ENCODE data around the gene IRF4. TPM values are rescaled to one million over a fixed set of nuclear protein-coding genes. Genes with fewer than 3 reads are reported as not detected.

IRF4 gene
- total RNA-seq: 0.11 TPM in 1 of 3 replicates, not detected in the others

- no peak within 1 kb of the TSS for H3K27ac Mint-ChIP-seq
- no peaks in the 10 kb centered on the region for H3K36me3 Mint-ChIP-seq
- no peak for DNase-seq (ENCODE audit: low spot score in 2 of 2, unreplicated experiment in 2 of 2)
- no peak for TF ChIP-seq CTCF (IDR thresholded peaks at IDR 0.05; ENCODE audit: unreplicated experiment)
- H3K9me3 Mint-ChIP-seq: no peaks in the 10 kb centered on the region
- peaks cover 92% of the 10 kb centered on the region for H3K27me3 Mint-ChIP-seq (ENCODE audit: low read depth)
- peak within 1 kb of the TSS; percentile 50 for H3K4me3 Mint-ChIP-seq
- peaks cover 16% of the 10 kb centered on the region for H3K4me1 Mint-ChIP-seq
These were observed at the start of gene IRF4 for GRCh38 chr6:391559-392440. Gene IRF4 (plus strand): TSS chr6:391752. CDS start chr6:393153, 1,401 bp downstream.

GRCh38 chr6:341914-342831 is 49.4 kb upstream of the IRF4 start:
- no peak for TF ChIP-seq CTCF (IDR thresholded peaks at IDR 0.05; ENCODE audit: unreplicated experiment)

GRCh38 chr6:342832-343179 is 48.7 kb upstream of the IRF4 start:
- DNase-seq (ENCODE audit: low spot score in 2 of 2, unreplicated experiment in 2 of 2): no peak
- no peak overlapping the region for H3K4me3 Mint-ChIP-seq
- peaks cover 13% of the 10 kb centered on the region for H3K36me3 Mint-ChIP-seq
- peaks cover 24% of the 10 kb centered on the region for H3K9me3 Mint-ChIP-seq
- peaks cover 7% of the 10 kb centered on the region for H3K4me1 Mint-ChIP-seq
- H3K27ac Mint-ChIP-seq: no peak overlapping the region
- no peaks in the 10 kb centered on the region for H3K27me3 Mint-ChIP-seq (ENCODE audit: low read depth)
- no peak for TF ChIP-seq CTCF (IDR thresholded peaks at IDR 0.05; ENCODE audit: unreplicated experiment)

More at GRCh38 chr6:341914-342831, 49.4 kb upstream of the IRF4 start:
- peaks cover 7% of the 10 kb centered on the region for H3K4me1 Mint-ChIP-seq
- peaks cover 22% of the 10 kb centered on the region for H3K9me3 Mint-ChIP-seq
- no peak overlapping the region for H3K4me3 Mint-ChIP-seq
- no peaks in the 10 kb centered on the region for H3K27me3 Mint-ChIP-seq (ENCODE audit: low read depth)
- peaks cover 13% of the 10 kb centered on the region for H3K36me3 Mint-ChIP-seq
- no peak overlapping the region for H3K27ac Mint-ChIP-seq
- no peak for DNase-seq (ENCODE audit: low spot score in 2 of 2, unreplicated experiment in 2 of 2)

GRCh38 chr6:343226-343935 is 48.2 kb upstream of the IRF4 start:
- peaks cover 20% of the 10 kb centered on the region for H3K9me3 Mint-ChIP-seq
- no peak for DNase-seq (ENCODE audit: low spot score in 2 of 2, unreplicated experiment in 2 of 2)
- no peak for TF ChIP-seq CTCF (IDR thresholded peaks at IDR 0.05; ENCODE audit: unreplicated experiment)
- H3K27ac Mint-ChIP-seq: no peak overlapping the region
- no peaks in the 10 kb centered on the region for H3K27me3 Mint-ChIP-seq (ENCODE audit: low read depth)
- H3K4me3 Mint-ChIP-seq: no peak overlapping the region
- H3K4me1 Mint-ChIP-seq: peaks cover 4% of the 10 kb centered on the region
- H3K36me3 Mint-ChIP-seq: peaks cover 13% of the 10 kb centered on the region

Data from mesothelial cell of epicardium (in vitro differentiated cells).